ENCODE data around the gene PPFIA4. TPM values are rescaled to one million over a fixed set of nuclear protein-coding genes. Genes with fewer than 3 reads are reported as not detected.

Gene PPFIA4
- total and polyA plus RNA-seq, 8 donors, result 0.09 to 0.82 (median 0.36) TPM

DNA sequence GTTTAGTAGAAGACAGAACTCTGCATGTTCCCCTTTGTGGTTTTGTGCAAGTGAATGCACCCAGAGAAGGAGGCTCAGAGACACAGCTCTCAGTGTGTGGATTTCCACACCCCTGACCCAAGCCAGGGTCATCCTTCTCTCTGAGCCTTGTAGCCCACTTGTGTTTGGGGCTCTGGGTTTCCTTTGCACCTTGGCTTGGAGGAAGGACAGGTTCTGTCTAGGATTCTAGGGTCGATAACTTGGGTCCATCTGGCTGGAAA is 32.3 kb downstream of the PPFIA4 start:
- 36 to 41% methylated on average over 1 of the region's 1 CpG for WGBS, 2 donors
- Histone ChIP-seq H3K9me3 (no peaks in the 10 kb centered on the region), H3K36me3 (no peaks in the 10 kb centered on the region), H3K4me3 (no peak overlapping the region), H3K27ac (no peak overlapping the region), H3K4me1 (no peaks in the 10 kb centered on the region), H3K27me3 (no peaks in the 10 kb centered on the region)
- intact Hi-C loops (cut with DNase I), result no loop called here
- no peak for FAIRE-seq
- no peak for DNase-seq
- ATAC-seq, result peak in 1 of 4 donors; percentile 70
- TF ChIP-seq, protein P1, sequence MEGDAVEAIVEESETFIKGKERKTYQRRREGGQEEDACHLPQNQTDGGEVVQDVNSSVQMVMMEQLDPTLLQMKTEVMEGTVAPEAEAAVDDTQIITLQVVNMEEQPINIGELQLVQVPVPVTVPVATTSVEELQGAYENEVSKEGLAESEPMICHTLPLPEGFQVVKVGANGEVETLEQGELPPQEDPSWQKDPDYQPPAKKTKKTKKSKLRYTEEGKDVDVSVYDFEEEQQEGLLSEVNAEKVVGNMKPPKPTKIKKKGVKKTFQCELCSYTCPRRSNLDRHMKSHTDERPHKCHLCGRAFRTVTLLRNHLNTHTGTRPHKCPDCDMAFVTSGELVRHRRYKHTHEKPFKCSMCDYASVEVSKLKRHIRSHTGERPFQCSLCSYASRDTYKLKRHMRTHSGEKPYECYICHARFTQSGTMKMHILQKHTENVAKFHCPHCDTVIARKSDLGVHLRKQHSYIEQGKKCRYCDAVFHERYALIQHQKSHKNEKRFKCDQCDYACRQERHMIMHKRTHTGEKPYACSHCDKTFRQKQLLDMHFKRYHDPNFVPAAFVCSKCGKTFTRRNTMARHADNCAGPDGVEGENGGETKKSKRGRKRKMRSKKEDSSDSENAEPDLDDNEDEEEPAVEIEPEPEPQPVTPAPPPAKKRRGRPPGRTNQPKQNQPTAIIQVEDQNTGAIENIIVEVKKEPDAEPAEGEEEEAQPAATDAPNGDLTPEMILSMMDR (IDR thresholded peaks at IDR 0.05), result no peak

DNA sequence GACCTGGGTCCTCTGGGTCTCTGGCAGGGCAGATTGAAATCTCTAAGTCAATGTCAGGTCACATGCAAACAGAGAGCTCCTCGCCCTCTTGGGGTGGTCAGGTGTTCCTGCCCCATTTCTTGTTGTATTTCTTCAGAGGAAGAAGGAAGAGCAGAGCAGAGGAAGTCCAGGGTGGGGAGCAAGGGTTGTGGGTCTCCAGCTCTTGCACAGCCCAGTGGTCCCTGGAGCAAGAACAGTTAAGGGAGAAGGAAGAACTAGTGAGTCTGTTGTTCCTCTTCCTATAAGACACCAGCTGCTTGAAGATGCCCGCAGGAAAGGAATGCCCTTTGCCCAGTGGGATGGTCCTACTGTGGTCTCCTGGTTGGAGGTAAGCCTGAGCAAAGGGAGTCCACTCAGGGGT is 33.2 kb downstream of the PPFIA4 start:
- no peaks in the 10 kb centered on the region for H3K36me3 ChIP-seq
- no peaks in the 10 kb centered on the region for H3K9me3 ChIP-seq
- H3K4me1 ChIP-seq, result no peaks in the 10 kb centered on the region
- intact Hi-C loops (cut with DNase I), result no loop called here
- H3K4me3 ChIP-seq, result no peak overlapping the region
- FAIRE-seq (no peak), DNase-seq (no peak), ATAC-seq (peak in 1 of 4 donors; percentile 54)
- TF ChIP-seq, protein P1 (IDR thresholded peaks at IDR 0.05), result no peak
- no peaks in the 10 kb centered on the region for H3K27me3 ChIP-seq
- no peak overlapping the region for H3K27ac ChIP-seq
- WGBS, 2 donors, result 78 to 85% methylated on average over 2 of the region's 2 CpGs

DNA sequence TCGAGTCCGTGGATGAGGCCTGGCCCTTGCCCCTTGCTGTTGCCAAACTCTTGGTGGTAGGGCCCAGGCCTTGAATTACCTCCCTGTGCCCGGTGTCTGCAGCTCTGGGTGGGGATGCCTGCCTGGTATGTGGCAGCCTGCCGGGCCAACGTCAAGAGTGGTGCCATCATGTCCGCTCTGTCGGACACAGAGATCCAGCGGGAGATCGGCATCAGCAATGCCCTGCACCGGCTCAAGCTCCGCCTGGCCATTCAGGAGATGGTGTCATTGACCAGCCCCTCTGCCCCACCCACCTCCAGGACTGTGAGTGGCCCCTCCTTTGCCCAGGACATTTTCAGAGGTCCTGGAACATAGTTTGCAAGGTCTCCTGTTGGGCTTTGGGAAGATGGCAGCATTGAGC is 33.8 kb downstream of the PPFIA4 start:
- FAIRE-seq (no peak), DNase-seq (peak in 1 of 6 donors; percentile 28), ATAC-seq (no peak)
- intact Hi-C loops (cut with DNase I), result no loop called here
- 84 to 88% methylated on average over 11 of the region's 11 CpGs for WGBS, 2 donors
- Histone ChIP-seq H3K27me3 (no peaks in the 10 kb centered on the region), H3K4me3 (no peak overlapping the region), H3K4me1 (no peaks in the 10 kb centered on the region), H3K9me3 (no peaks in the 10 kb centered on the region), H3K36me3 (no peaks in the 10 kb centered on the region), H3K27ac (no peak overlapping the region)
- TF ChIP-seq, protein P1 (IDR thresholded peaks at IDR 0.05), result no peak

DNA sequence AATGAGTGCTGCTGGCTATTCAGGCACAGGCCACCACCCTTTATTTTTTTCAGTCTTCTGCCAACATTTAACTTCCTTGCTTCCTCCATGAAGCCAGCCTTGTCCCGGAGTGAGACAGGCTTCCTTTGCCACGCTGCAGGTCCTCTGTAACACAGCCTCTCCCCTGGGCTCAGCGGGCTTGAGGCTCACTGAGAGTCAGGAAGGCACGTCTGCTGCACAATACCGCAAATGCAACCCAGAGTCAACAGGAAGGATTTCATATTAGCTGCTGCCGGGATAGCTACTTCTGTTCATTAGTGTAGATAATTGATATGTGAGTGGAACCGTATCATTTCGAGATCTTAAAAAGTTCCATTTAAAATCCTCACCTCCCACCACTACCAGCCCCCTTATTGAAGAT is 37.0 kb downstream of the PPFIA4 start:
- H3K9me3 ChIP-seq, result no peaks in the 10 kb centered on the region
- H3K27me3 ChIP-seq, result no peaks in the 10 kb centered on the region
- ATAC-seq (no peak), DNase-seq (no peak), FAIRE-seq (no peak)
- intact Hi-C loops (cut with DNase I), result no loop called here
- TF ChIP-seq, protein P1 (IDR thresholded peaks at IDR 0.05), result no peak
- H3K27ac ChIP-seq, result no peak overlapping the region
- 76 to 85% methylated on average over 8 of the region's 8 CpGs for WGBS, 2 donors
- H3K4me3 ChIP-seq, result no peak overlapping the region
- H3K36me3 ChIP-seq, result no peaks in the 10 kb centered on the region
- no peaks in the 10 kb centered on the region for H3K4me1 ChIP-seq

DNA sequence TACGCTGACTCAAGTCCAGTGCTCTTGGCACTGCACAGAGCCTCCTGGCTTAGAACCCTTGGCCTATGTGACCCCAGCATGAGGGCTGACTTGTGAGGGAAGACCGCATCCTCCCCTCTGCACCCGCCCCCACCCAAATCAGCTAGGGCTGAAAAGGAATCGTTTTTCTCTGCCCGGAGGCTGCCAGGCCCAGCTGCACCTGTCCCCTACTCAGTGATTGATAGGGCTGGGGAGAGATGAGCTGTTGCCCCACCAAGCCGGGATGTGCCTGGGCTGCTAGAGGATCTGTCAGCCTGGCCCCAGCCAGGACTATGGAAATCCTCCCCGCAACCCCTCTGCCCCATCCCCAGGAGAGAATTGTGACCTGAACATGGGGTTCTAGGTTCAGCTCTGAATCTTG is 38.9 kb downstream of the PPFIA4 start:
- Histone ChIP-seq H3K4me1 (peaks cover 0 to 7% (median 0%) of the 10 kb centered on the region in 3 donors), H3K36me3 (no peaks in the 10 kb centered on the region), H3K9me3 (no peaks in the 10 kb centered on the region), H3K4me3 (no peak overlapping the region), H3K27me3 (no peaks in the 10 kb centered on the region), H3K27ac (no peak overlapping the region)
- TF ChIP-seq, protein P1 (IDR thresholded peaks at IDR 0.05), result no peak
- ATAC-seq (no peak), FAIRE-seq (no peak), DNase-seq (no peak)
- WGBS, 2 donors, result 64 to 65% methylated on average over 7 of the region's 7 CpGs
- intact Hi-C loops (cut with DNase I), result no loop called here
